Measurements from ENCODE around the gene FARP1. TPM values are rescaled to one million over a fixed set of nuclear protein-coding genes. Genes with fewer than 3 reads are reported as not detected.
A peak's percentile ranks its signal among the peaks of the same experiment; 100 is the strongest.

Gene FARP1
- total and polyA plus RNA-seq, 2 of the 13 experiments (the other 11 are each of a cell fraction or from before 2014, with no cell fraction given), result 70.6 to 126 TPM

GRCh38 chr13:98269386-98269785, 126.5 kb downstream of the FARP1 start (continued):
- TF ChIP-seq HNF1A (IDR thresholded peaks at IDR 0.05; ENCODE audit: low read depth) (peak; percentile 29; the same call in 1 of the 2 replicates), HNF1A (CRISPR knock-in tag; IDR thresholded peaks at IDR 0.05; ENCODE audit: borderline replicate concordance) (peak; percentile 66; the same call in 1 of the 2 replicates), POLR2AphosphoS5 (IDR thresholded peaks at IDR 0.05; ENCODE audit: low read depth, low read length) (no peak; the same call in 1 of the 2 replicates), SKIL (CRISPR knock-in tag; IDR thresholded peaks at IDR 0.05; ENCODE audit: borderline replicate concordance) (peak; percentile 53; the same call in 1 of the 2 replicates), NR2F2 (IDR thresholded peaks at IDR 0.05; ENCODE audit: borderline replicate concordance, low read depth) (peak; percentile 76; the same call in 1 of the 2 replicates), ARID5B (CRISPR knock-in tag; IDR thresholded peaks at IDR 0.05) (peak; percentile 78), KDM6A (CRISPR knock-in tag; IDR thresholded peaks at IDR 0.05; ENCODE audit: low read depth) (peak; percentile 68; the same call in 1 of the 2 replicates), AKAP8 (CRISPR knock-in tag; IDR thresholded peaks at IDR 0.05) (0 out of 2 replicates have a peak, but pooled peaks have one; percentile 28), KLF15 (CRISPR knock-in tag; IDR thresholded peaks at IDR 0.05; ENCODE audit: borderline replicate concordance) (no peak), FOXA1 (IDR thresholded peaks at IDR 0.05) (no peak), FOXA1 (CRISPR knock-in tag; IDR thresholded peaks at IDR 0.05) (peak; percentile 57; the same call in 1 of the 2 replicates), GATAD2A (CRISPR knock-in tag; IDR thresholded peaks at IDR 0.05) (peak; percentile 85), ZNF816 (CRISPR knock-in tag; IDR thresholded peaks at IDR 0.05; ENCODE audit: borderline replicate concordance) (no peak), SIN3A (IDR thresholded peaks at IDR 0.05; ENCODE audit: borderline replicate concordance, low read depth, low read length) (no peak), RXRA (CRISPR knock-in tag; IDR thresholded peaks at IDR 0.05) (peak; percentile 76; the same call in 1 of the 2 replicates), MLLT10 (CRISPR knock-in tag; IDR thresholded peaks at IDR 0.05) (no peak), SP5 (CRISPR knock-in tag; IDR thresholded peaks at IDR 0.05; ENCODE audit: borderline replicate concordance, low read depth) (0 out of 2 replicates have a peak, but pooled peaks have one; percentile 34)
- TF ChIP-seq, protein P1, sequence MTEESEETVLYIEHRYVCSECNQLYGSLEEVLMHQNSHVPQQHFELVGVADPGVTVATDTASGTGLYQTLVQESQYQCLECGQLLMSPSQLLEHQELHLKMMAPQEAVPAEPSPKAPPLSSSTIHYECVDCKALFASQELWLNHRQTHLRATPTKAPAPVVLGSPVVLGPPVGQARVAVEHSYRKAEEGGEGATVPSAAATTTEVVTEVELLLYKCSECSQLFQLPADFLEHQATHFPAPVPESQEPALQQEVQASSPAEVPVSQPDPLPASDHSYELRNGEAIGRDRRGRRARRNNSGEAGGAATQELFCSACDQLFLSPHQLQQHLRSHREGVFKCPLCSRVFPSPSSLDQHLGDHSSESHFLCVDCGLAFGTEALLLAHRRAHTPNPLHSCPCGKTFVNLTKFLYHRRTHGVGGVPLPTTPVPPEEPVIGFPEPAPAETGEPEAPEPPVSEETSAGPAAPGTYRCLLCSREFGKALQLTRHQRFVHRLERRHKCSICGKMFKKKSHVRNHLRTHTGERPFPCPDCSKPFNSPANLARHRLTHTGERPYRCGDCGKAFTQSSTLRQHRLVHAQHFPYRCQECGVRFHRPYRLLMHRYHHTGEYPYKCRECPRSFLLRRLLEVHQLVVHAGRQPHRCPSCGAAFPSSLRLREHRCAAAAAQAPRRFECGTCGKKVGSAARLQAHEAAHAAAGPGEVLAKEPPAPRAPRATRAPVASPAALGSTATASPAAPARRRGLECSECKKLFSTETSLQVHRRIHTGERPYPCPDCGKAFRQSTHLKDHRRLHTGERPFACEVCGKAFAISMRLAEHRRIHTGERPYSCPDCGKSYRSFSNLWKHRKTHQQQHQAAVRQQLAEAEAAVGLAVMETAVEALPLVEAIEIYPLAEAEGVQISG (CRISPR knock-in tag; IDR thresholded peaks at IDR 0.05), result 0 out of 2 replicates have a peak, but pooled peaks have one; percentile 23

All from HepG2 (cell line).